H1 (cell line): ENCODE data around the gene ATP5PF. TPM values are rescaled to one million over a fixed set of nuclear protein-coding genes. Genes with fewer than 3 reads are reported as not detected.

ENCODE experiments used
- EGR1 ChIP-seq: IDR thresholded peaks from 2 replicates; pipeline ENCODE4 v1.6.1; 2011; ENCODE audit warnings: low read depth, low read length, borderline replicate concordance
- KDM4A ChIP-seq: IDR thresholded peaks from one replicate; pipeline ENCODE4 v1.7.1; 2012; ENCODE audit warnings: low read depth, mild to moderate bottlenecking, moderate library complexity, low read length, inconsistent platforms; ENCODE audit not compliant: severe bottlenecking
- NRF1 ChIP-seq: IDR thresholded peaks from 2 replicates; pipeline ENCODE4 v1.6.1; 2011; ENCODE audit warnings: mild to moderate bottlenecking, low read depth, low read length, improper control_type of control experiment
- SAP30 ChIP-seq: fragments of 300-600 bp; sonication (generic); IDR thresholded peaks from 2 replicates; pipeline ENCODE4 v1.7.1; 2012; ENCODE audit warnings: low read length, moderate library complexity, mild to moderate bottlenecking, inconsistent platforms; ENCODE audit not compliant: insufficient read depth, insufficient replicate concordance
- SIRT6 ChIP-seq: IDR thresholded peaks from one replicate; pipeline ENCODE4 v1.7.1; 2012; ENCODE audit warnings: low read length, inconsistent platforms
- ZNF274 ChIP-seq: IDR thresholded peaks from 2 replicates; pipeline ENCODE4 v1.7.0; 2012; ENCODE audit warnings: low read length, borderline replicate concordance; ENCODE audit errors: extremely low read depth
- polyA plus RNA-seq, 7 experiments: library from polyadenylated mRNA; depleted of rRNA in 3 of 7; stranded (reverse) in 5 of 7; unstranded in 2 of 7; fragments of >200 nt in 5 of 7; fragments of 200-250 nt in 2 of 7; gene quantifications; 1 replicate in 5 of 7; 2 replicates in 1 of 7; 4 replicates in 1 of 7; pipeline versions ENCODE4 v1.2.1 to v1.2.3, GENCODE V29; 2011 to 2013; ENCODE audit warnings: missing spikeins in 2 of 7, mixed read lengths in 2 of 7
- total RNA-seq: library from RNA; stranded (reverse); fragmentation: NEBNext Ultra II Directional; extraction: Animal tissue kit (Norgen Biotek cat#: 25700); gene quantifications from 2 replicates; pipeline ENCODE4 v1.2.1, GENCODE V29; 2021

Gene ATP5PF
- total and polyA plus RNA-seq, 2 of the 8 experiments (the other 6 are each of a cell fraction or from before 2014, with no cell fraction given): 135 to 240 TPM

GRCh38 chr21:25776440-25776839 lies 41.7 kb upstream of the ATP5PF start (continued):
- TF ChIP-seq KDM4A: no peak
- no peak for TF ChIP-seq ZNF274
- TF ChIP-seq NRF1: no peak
- no peak for TF ChIP-seq SIRT6
- TF ChIP-seq SAP30: no peak
- TF ChIP-seq EGR1: no peak
